GM19025 (cell line): ENCODE data around the gene CETN3.
"Not testable (repeated sequence)": the region's sequence is repeated elsewhere in the genome, so short reads cannot be mapped to it uniquely, and the experiment has no call there.

Experiments used
- ATAC-seq: cut with Tn5 transposase; IDR thresholded peaks from one replicate; pipeline ENCODE4 v1.9.1; 2021; ENCODE audit warnings: mild to moderate bottlenecking, low read depth, moderate library complexity; ENCODE audit not compliant: unreplicated experiment

CETN3 gene

GRCh38 chr5:90384389-90384788 lies 25.2 kb downstream of the CETN3 start:
- no peak for ATAC-seq

- ATAC-seq, result no peak
Measured at GRCh38 chr5:90383903-90384302, 25.7 kb downstream of the CETN3 start.

DNA sequence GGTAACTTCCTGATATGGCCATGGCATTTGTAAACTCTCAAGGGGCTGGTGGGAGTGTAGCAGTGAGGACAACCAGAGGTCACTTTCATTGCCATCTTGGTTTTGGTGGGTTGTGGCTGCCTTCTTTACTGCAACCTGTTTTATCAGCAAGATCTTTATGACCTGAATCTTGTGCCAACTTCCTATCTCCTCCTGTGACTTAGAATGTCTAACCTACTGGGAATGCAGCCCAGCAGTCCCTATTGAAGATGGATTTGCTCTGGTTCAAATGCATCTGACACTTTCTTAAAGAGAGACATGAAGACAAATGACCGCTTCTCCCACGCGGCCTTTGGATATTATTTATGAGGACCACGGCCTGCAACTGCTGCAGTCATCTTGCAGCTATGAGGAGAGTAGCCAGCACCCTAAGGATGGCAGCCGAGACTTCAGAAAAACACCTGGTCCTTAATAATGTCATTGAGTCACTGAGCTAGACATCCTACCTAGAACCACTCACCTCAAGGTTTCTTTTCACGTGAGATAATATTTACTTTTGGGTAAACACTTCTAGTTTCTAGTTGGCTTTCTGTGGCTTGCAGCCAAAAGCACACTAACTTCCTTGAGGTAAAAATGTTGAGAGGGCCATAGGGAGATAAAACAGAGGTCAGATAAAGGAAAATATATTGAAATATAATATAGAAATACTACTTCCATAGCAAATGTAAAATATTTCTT lies 28.2 kb downstream of the CETN3 start:
- no peak for ATAC-seq

GRCh38 chr5:90379652-90380051 lies 29.9 kb downstream of the CETN3 start:
- ATAC-seq, result no peak

- ATAC-seq, result no peak
Measured at GRCh38 chr5:90378752-90379151, 30.8 kb downstream of the CETN3 start.

GRCh38 chr5:90371269-90371668 lies 38.3 kb downstream of the CETN3 start:
- not testable (repeated sequence) for ATAC-seq

GRCh38 chr5:90368454-90369246 lies 40.9 kb downstream of the CETN3 start:
- ATAC-seq, result peak; percentile 80

- no peak for ATAC-seq
Measured at GRCh38 chr5:90367879-90368278, 41.7 kb downstream of the CETN3 start.

- no peak for ATAC-seq
Measured at GRCh38 chr5:90366948-90367347, 42.6 kb downstream of the CETN3 start.

GRCh38 chr5:90365328-90365727 lies 44.2 kb downstream of the CETN3 start:
- ATAC-seq, result no peak

GRCh38 chr5:90359073-90359920 lies 50.3 kb downstream of the CETN3 start:
- ATAC-seq, result no peak

GRCh38 chr5:90356622-90357021 lies 52.9 kb downstream of the CETN3 start:
- ATAC-seq, result no peak

- no peak for ATAC-seq
Measured at GRCh38 chr5:90356176-90356575, 53.4 kb downstream of the CETN3 start.

DNA sequence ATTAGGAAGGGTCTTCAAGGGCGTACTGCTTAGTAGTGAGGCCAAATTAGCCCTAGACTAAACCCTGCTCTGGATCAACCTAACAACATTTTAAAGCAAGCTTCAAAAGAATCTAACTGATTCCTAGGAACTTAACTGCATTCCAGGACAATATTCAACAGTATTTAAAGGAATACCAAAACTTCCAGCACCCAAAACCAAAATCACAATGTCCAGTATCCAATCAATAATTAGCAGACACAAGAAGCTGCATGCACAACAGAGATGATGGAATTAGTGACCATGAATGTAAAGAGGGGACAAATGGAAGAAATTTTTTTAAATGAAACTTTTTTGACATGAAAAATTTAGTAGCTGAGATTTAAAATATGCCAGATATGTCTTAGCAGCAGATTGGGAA lies 53.9 kb downstream of the CETN3 start:
- ATAC-seq, result no peak

GRCh38 chr5:90353254-90353653 lies 56.3 kb downstream of the CETN3 start:
- ATAC-seq, result peak; percentile 89

DNA sequence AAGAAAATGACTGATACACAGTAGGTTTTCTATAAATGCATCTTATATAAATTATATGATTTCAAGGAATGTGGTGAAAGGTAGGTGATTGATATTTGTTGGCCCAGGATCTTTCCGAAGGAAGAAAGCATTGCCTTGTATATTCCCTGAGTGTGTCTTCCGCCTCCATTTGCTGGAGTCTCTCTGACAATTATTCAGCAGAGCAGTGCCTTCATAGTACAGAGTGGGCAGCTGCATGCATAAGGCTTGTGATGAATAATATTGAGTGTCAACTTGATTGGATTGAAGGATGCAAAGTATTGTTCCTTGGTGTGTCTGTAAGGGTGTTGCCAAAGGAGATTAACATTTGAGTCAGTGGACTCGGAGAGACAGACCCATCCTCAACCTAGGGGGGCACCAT lies 58.5 kb downstream of the CETN3 start:
- no peak for ATAC-seq

- ATAC-seq, result no peak
Measured at GRCh38 chr5:90347462-90347861, 62.1 kb downstream of the CETN3 start.

DNA sequence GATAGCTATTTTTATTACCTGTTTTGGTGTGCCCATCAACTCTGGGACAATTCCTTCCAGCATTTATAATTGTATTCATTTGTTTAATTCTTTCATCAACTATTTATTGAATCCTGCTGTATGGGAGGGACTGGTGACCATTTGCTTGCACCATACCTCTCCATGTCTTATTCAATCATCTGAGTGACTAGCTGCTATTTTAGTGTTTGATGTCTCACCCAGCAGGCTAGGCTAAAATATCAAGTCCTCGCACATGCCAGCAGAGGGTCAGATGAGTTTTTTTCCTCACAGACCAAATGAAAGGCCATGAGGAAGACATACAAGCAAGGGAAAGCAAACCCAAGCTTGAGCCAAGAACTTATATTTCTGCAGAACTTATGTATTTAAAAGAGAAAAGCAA lies 63.9 kb downstream of the CETN3 start:
- no peak for ATAC-seq

GRCh38 chr5:90344689-90345088 lies 64.9 kb downstream of the CETN3 start:
- ATAC-seq, result no peak

GRCh38 chr5:90343731-90344130 lies 65.8 kb downstream of the CETN3 start:
- not testable (repeated sequence) for ATAC-seq

DNA sequence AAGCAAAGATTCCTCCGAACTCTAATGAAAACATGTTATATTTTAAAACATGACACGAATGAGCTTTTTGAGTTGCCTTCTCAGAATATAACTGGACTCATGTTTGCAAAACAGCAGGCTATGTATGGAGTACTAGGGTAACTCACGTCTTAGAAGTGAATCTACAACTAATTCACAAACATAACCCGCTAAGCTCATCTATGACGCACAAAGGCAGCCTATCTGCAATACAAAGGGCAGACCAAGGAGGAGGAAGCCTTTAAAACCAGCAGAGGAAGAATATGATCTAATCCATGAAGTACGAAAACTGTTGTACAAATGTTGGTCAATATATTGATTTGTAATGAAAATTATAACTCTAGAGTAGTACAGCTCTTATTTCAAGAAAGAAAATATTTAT lies 67.0 kb downstream of the CETN3 start:
- no peak for ATAC-seq
